KOPT-K1 (cell line): ENCODE data around the gene TMEM183A.

Source experiments
- H3K27ac ChIP-seq: fragments of 200-600 bp; sonication (generic); 2 replicates; pipeline ENCODE4 v1.5.1; 2016; ENCODE audit warnings: antibody characterized with exemption, mild to moderate bottlenecking, low read depth, low read length; ENCODE audit not compliant: poor library complexity, severe bottlenecking
- H3K36me3 ChIP-seq: fragments of 200-600 bp; sonication (generic); 2 replicates; pipeline ENCODE4 v1.5.1; 2017; ENCODE audit warnings: antibody characterized with exemption, mild to moderate bottlenecking, low read length, moderate library complexity; ENCODE audit not compliant: insufficient read depth
- H3K9me3 ChIP-seq: fragments of 200-600 bp; sonication (generic); 2 replicates; pipeline ENCODE4 v1.5.1; 2017; ENCODE audit warnings: antibody characterized with exemption, low read length, mild to moderate bottlenecking; ENCODE audit not compliant: insufficient read depth, poor library complexity, severe bottlenecking

TMEM183A gene, protein sequence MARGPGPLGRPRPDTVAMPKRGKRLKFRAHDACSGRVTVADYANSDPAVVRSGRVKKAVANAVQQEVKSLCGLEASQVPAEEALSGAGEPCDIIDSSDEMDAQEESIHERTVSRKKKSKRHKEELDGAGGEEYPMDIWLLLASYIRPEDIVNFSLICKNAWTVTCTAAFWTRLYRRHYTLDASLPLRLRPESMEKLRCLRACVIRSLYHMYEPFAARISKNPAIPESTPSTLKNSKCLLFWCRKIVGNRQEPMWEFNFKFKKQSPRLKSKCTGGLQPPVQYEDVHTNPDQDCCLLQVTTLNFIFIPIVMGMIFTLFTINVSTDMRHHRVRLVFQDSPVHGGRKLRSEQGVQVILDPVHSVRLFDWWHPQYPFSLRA

GRCh38 chr1:203006948-203007871, at the start of gene TMEM183A:
Gene TMEM183A (plus strand): TSS chr1:203007374. CDS start chr1:203007466, 92 bp downstream.
- Histone ChIP-seq H3K36me3 (peaks cover 37% of the 10 kb centered on the region), H3K9me3 (no peaks in the 10 kb centered on the region), H3K27ac (peak within 1 kb of the TSS; percentile 70)

DNA sequence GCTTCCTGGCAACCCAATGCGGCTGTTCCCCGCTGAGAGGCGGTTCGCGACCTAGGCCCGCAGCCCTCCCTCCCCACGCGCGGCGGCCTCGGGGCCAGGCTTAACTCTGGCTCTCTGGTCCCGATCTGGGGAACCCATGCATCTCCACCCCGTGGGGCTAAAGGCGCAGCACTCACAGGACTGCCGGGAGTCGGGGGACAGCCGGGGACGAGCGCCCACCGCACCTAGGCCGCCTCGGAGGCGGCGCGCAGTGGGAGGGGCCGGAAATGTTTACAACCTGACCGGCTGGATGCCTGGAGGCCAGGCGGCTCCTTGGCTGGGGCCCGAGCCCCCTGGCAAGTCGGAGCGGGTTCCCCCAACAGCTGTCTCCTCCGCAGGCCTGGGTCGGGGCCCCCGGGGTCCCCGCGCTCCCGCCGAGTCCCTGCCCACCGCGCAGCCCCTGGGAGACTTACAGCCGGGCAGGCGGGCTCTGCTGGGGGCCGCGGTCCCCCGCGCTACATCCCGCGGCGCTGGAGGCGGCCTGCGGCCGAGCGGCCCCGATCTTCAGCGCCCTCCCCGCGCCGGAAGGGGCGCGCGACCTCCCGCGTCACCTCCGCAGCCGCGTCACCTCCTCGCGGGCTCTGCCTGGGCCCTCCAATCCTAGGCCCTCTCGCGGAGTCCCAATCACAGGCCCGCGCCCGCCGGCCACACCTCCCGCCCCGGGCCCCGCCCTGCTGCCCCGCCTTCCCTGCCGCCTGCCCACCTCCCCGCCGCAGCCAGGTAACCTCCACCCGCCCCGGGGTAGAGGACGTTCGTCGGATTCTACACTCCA, 49.2 kb upstream of the TMEM183A start, which contains the start of gene ADIPOR1:
ADIPOR1 (minus strand) TSS at position 580 of the 811 bp plus-strand sequence. CDS start 7,242 bp downstream, outside the sequence.
- Histone ChIP-seq H3K36me3 (peaks cover 19% of the 10 kb centered on the region; the same call in 1 of the 2 replicates), H3K27ac (peak within 1 kb of the TSS; percentile 76), H3K9me3 (no peaks in the 10 kb centered on the region)

DNA sequence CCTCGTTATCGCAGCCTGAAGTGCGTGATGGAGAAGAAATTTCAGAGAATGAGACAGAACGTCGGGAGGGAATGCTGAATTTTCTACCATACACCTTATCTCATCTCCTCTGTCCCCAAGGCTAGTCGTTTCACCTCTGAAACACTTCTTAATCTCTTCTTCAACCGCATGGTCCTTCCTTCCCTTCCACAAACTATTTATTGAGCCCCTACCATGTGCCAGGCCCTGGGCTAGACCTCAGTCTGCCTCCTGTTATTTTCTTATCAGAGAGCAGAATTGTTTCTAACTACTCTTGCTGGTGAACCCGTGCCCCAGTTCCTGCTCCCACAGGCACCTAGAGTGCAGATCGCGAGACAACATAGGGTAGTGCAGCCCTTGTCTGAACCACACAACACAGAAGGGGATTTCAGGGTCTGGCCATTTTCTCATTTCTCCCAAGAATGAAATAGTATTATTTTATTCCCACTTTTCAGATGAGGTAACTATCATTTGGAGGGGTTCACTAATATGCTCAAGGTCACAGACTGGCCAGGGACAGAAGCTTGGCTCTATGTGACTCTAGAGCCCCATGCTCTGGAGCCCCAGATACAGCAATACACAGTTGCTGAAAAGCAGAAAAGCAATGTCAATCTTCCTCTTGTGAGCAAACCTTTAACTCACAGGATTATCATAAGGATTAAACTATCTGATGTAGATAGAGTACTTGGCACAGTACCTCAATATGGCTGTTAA, 48.5 kb upstream of the TMEM183A start:
- Histone ChIP-seq H3K9me3 (no peaks in the 10 kb centered on the region), H3K27ac (no peak overlapping the region), H3K36me3 (peaks cover 18% of the 10 kb centered on the region; the same call in 1 of the 2 replicates)

DNA sequence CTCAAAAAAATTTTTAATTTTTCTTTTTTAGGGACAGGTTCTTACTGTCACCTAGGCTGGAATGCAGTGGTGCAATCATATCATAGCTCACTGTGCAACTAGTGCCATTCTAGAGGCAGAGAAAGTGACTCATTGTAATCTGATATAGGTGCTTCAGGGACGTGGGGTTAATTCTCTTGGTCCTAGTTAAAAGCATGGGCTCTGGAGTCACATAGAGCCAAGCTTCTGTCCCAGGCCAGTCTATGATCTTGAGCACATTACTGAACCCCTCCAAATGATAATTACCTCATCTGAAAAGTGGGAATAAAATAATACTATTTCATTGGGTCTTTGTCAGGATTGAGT, 47.9 kb upstream of the TMEM183A start:
- Histone ChIP-seq H3K9me3 (no peaks in the 10 kb centered on the region), H3K27ac (no peak overlapping the region), H3K36me3 (peaks cover 13% of the 10 kb centered on the region; the same call in 1 of the 2 replicates)

DNA sequence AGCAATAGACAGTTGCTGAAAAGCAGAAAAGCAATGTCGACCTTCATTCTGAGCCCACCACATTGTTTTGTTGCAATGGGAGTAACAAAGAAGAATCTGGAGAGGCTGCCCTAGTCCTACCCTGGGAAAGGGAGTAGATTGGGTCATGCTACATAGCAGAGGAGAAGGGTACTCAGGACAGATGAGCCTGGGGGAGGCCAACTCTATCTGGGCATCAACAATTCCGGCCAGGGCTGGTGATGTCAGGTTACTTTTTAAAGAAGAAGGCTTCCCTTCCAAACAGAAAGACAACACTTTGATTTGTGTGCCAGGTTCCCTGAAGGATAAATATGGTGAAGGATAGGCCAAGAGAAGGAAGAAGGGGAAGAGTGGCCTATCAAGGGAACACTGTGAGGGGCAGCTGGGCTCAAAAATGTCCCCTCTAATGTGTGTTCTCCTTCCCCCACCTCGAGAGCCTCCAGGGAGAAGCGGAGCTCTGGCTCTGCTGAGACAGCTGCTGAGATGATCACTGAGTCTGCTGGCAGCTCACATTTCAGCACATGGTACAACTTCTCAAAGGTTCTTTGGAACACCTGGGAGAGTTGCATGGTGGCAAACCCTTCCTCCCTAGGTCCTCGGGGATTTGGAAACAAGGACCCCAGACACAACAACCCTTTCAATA, 45.8 kb upstream of the TMEM183A start:
- Histone ChIP-seq H3K36me3 (peaks cover 7% of the 10 kb centered on the region; the same call in 1 of the 2 replicates), H3K9me3 (no peaks in the 10 kb centered on the region), H3K27ac (no peak overlapping the region)

DNA sequence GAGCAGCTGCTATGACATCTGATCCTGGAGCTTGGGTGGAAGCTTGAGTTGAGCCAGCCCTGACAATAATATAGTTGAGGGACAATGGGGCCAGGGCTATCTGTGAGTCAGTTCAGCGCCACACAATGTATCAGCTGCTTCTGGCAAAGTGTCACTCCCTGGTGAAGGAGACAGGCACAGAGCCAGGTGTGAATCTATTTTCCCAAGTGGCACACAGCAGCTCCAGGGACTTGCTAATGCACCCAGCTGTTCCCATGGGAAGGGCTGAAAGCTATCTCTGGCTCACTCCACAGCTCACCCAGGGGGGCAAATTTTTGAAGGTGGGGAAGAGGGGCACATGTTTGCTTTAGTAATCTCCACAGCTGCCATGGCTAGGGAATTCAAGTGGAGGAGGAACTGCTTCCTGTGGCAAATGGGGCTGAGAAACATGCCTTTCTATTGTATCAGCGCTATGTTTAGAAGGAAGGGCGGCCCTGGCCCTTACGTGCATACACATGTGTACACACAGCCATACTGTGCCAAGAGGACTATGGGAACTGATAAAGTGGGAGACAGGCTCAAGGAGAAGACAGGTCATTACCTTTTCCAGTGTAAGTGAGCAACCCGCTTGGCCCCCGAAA, 42.3 kb upstream of the TMEM183A start:
- Histone ChIP-seq H3K36me3 (peaks cover 7% of the 10 kb centered on the region; the same call in 1 of the 2 replicates), H3K9me3 (no peaks in the 10 kb centered on the region), H3K27ac (no peak overlapping the region)

GRCh38 chr1:202965422-202965821, 41.8 kb upstream of the TMEM183A start:
- no peak overlapping the region for H3K27ac ChIP-seq
- H3K36me3 ChIP-seq, result peaks cover 7% of the 10 kb centered on the region; the same call in 1 of the 2 replicates
- H3K9me3 ChIP-seq, result no peaks in the 10 kb centered on the region

DNA sequence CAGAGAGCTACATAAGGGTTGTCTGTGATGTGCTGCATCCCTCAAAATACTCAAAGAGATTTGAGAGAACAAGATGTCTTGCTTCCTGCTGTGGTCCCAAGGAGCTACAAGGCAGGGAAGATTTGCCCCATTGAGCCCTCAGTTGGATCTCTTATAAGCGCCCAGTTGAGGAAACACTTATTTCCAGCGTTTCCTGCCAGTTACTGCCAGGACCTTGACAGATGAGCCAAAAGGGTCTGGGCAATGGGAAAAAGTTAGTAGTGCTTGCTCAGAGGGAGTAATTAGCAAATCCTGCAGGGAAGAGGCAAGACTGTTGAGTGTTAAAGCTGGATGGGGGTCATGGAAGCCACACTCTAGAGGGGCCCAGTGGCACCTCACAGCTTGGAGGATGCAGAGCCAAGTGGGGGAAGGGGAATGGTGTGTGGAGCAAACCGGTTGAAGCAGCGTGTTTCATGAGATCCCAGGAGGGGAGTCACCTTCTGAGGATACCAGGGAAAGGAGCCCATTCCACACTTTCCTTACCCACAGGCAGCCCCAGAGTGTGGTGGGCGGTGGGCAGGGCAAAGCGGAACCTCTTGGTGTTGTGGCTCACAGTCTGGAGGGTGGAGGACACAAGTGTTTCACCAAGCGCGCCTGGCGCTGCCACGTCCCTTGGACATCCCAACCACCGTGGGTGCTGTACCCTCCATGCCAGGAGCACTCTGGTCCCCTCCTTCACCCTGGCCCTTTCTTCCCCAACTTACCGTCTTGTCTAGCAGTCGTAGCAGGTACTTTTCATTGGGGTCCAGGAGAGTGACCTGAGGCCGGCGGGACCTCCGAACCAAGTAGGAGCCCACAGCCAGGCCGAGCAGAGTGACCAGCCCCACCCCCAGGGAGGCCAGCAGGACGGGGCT, 40.9 kb upstream of the TMEM183A start:
- peak overlapping the region; percentile 53 for H3K27ac ChIP-seq
- no peaks in the 10 kb centered on the region for H3K9me3 ChIP-seq
- H3K36me3 ChIP-seq, result peaks cover 7% of the 10 kb centered on the region; the same call in 1 of the 2 replicates

- Histone ChIP-seq H3K36me3 (peaks cover 2% of the 10 kb centered on the region; the same call in 1 of the 2 replicates), H3K9me3 (no peaks in the 10 kb centered on the region), H3K27ac (peak overlapping the region; percentile 43)
These were observed 39.4 kb upstream of the TMEM183A start for GRCh38 chr1:202967684-202968281.

GRCh38 chr1:202968351-202968750, 38.8 kb upstream of the TMEM183A start:
- Histone ChIP-seq H3K9me3 (no peaks in the 10 kb centered on the region), H3K27ac (peak overlapping the region; percentile 43), H3K36me3 (no peaks in the 10 kb centered on the region; the same call in 1 of the 2 replicates)

GRCh38 chr1:202968895-202969295, 38.3 kb upstream of the TMEM183A start:
- H3K27ac ChIP-seq, result no peak overlapping the region
- H3K36me3 ChIP-seq, result no peaks in the 10 kb centered on the region; the same call in 1 of the 2 replicates
- no peaks in the 10 kb centered on the region for H3K9me3 ChIP-seq

- no peak overlapping the region for H3K27ac ChIP-seq
- no peaks in the 10 kb centered on the region for H3K9me3 ChIP-seq
- no peaks in the 10 kb centered on the region for H3K36me3 ChIP-seq
These were observed 35.1 kb upstream of the TMEM183A start for GRCh38 chr1:202972046-202972445.
